CD8-positive, alpha-beta memory T cell (primary cell): ENCODE data around the gene PSD2. TPM values are rescaled to one million over a fixed set of nuclear protein-coding genes. Genes with fewer than 3 reads are reported as not detected.

Experiments
- CTCF ChIA-PET: fragments of 350-600 bp; sonication (Branson Sonifier 250); formaldehyde crosslinking; loops from one replicate; lab custom pipeline; 2021; ENCODE audit warnings: antibody characterized with exemption; lab: Charles Lee
- POLR2A ChIA-PET: fragments of 350-600 bp; sonication (Branson Sonifier 250); formaldehyde crosslinking; loops from one replicate; lab custom pipeline; 2021; ENCODE audit warnings: antibody characterized with exemption; lab: Charles Lee
- DNase-seq, 5 donors: peaks; one replicate each; pipeline versions ENCODE4 v3.0.0 to v3.0.0-alpha.2; 2020 to 2022; ENCODE audit warnings: mixed read lengths in 1 of 5
- H3K27ac ChIP-seq: one replicate; pipeline ENCODE4 v1.7.0; 2013; ENCODE audit warnings: low read depth, mild to moderate bottlenecking, low read length, moderate library complexity
- H3K27me3 ChIP-seq: 2 replicates; pipeline ENCODE4 v1.7.0; 2013; ENCODE audit warnings: low read length, mild to moderate bottlenecking; ENCODE audit not compliant: insufficient read depth, poor library complexity, severe bottlenecking
- H3K36me3 ChIP-seq: 2 replicates; pipeline ENCODE4 v1.7.0; 2013; ENCODE audit warnings: mild to moderate bottlenecking, low read length, moderate library complexity; ENCODE audit not compliant: insufficient read depth
- H3K4me1 ChIP-seq: 2 replicates; pipeline ENCODE4 v1.7.0; 2013; ENCODE audit warnings: mild to moderate bottlenecking, low read length, moderate library complexity; ENCODE audit not compliant: insufficient read depth
- H3K4me3 ChIP-seq: 2 replicates; pipeline ENCODE4 v1.7.0; 2013; ENCODE audit warnings: mild to moderate bottlenecking, low read length
- H3K9me3 ChIP-seq: 2 replicates; pipeline ENCODE4 v1.7.0; 2013; ENCODE audit warnings: mild to moderate bottlenecking, low read length
- H3K27ac Mint-ChIP-seq, 8 donors: one replicate each; pipeline ENCODE4 v1.8.0; 2020 to 2021; ENCODE audit warnings: mixed read lengths in 8 of 8, mild to moderate bottlenecking in 6 of 8, inconsistent platforms in 3 of 8, moderate library complexity in 3 of 8
- H3K27me3 Mint-ChIP-seq, 2 donors: one replicate each; pipeline ENCODE4 v1.8.0; 2020 to 2021; ENCODE audit warnings: mixed read lengths in 2 of 2, mild to moderate bottlenecking in 1 of 2, moderate library complexity in 1 of 2
- H3K36me3 Mint-ChIP-seq, 3 donors: one replicate each; pipeline ENCODE4 v1.8.0; 2020 to 2021; ENCODE audit warnings: mixed read lengths in 3 of 3, inconsistent platforms in 1 of 3, mild to moderate bottlenecking in 1 of 3
- H3K4me1 Mint-ChIP-seq, 3 donors: one replicate each; pipeline ENCODE4 v1.8.0; 2020 to 2021; ENCODE audit warnings: mixed read lengths in 3 of 3, inconsistent platforms in 1 of 3, mild to moderate bottlenecking in 1 of 3
- H3K4me3 Mint-ChIP-seq, 7 donors: one replicate each; pipeline ENCODE4 v1.8.0; 2020 to 2021; ENCODE audit warnings: mixed read lengths in 7 of 7, mild to moderate bottlenecking in 6 of 7, moderate library complexity in 4 of 7, inconsistent platforms in 2 of 7
- H3K9me3 Mint-ChIP-seq, 5 donors: one replicate each; pipeline ENCODE4 v1.8.0; 2020 to 2022; ENCODE audit warnings: mixed read lengths in 5 of 5, mild to moderate bottlenecking in 3 of 5, moderate library complexity in 2 of 5, inconsistent platforms in 1 of 5
- polyA plus RNA-seq: library from polyadenylated mRNA; unstranded; fragments of 300-500 nt; fragmentation: Illumina TruSeq; gene quantifications from one replicate; pipeline ENCODE4 v1.2.3, GENCODE V29; 2021
- total RNA-seq, 2 experiments: library from RNA; stranded (reverse); gene quantifications; one replicate each; pipeline ENCODE4 v1.2.3, GENCODE V29; 2021

PSD2 gene
- total and polyA plus RNA-seq, 3 experiments from 2014 or later: 0.12 TPM; not detected in 2

DNA sequence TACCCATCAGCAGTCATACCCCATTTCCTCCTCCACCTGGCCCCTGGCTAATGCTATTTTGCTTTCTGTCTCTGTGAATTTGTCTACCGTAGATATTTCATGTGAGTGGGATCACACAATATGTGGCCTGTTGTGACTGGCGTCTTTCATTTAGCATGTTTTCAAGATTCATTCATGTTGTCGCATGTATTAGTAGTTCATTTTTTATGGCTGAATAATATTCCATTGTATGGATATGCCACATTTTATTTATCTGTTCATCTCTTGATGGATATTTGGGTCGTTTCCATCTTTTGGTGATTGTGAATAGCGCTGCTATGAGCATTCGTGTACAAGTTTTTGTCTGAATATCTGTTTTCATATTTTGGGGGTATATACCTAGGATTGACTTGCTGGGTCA, 33.9 kb downstream of the PSD2 start:
- Mint-ChIP-seq H3K4me3 (no peak overlapping the region), H3K36me3 (peaks cover 0 to 8% (median 0%) of the 10 kb centered on the region in 3 donors), H3K27ac (no peak overlapping the region), H3K9me3 (no peaks in the 10 kb centered on the region), H3K27me3 (peaks cover 13 to 22% of the 10 kb centered on the region in 2 donors), H3K4me1 (no peaks in the 10 kb centered on the region)
- Histone ChIP-seq H3K4me3 (no peak overlapping the region), H3K9me3 (no peaks in the 10 kb centered on the region), H3K36me3 (no peaks in the 10 kb centered on the region), H3K27ac (no peak overlapping the region), H3K4me1 (no peaks in the 10 kb centered on the region), H3K27me3 (no peaks in the 10 kb centered on the region)
- ChIA-PET CTCF (no interaction called here), POLR2A (no interaction called here)
- DNase-seq: no peak

- H3K36me3 ChIP-seq: no peaks in the 10 kb centered on the region
- H3K27ac ChIP-seq: no peak overlapping the region
- H3K27me3 Mint-ChIP-seq: peaks cover 22 to 38% of the 10 kb centered on the region in 2 donors
- no peak overlapping the region for H3K4me3 ChIP-seq
- H3K36me3 Mint-ChIP-seq: peaks cover 0 to 8% (median 0%) of the 10 kb centered on the region in 3 donors
- no peaks in the 10 kb centered on the region for H3K9me3 Mint-ChIP-seq
- no peak overlapping the region for H3K27ac Mint-ChIP-seq
- H3K27me3 ChIP-seq: no peaks in the 10 kb centered on the region
- CTCF ChIA-PET: no interaction called here
- H3K4me3 Mint-ChIP-seq: no peak overlapping the region
- H3K4me1 ChIP-seq: no peaks in the 10 kb centered on the region
- H3K9me3 ChIP-seq: no peaks in the 10 kb centered on the region
- no peaks in the 10 kb centered on the region for H3K4me1 Mint-ChIP-seq
- no peak for DNase-seq
- POLR2A ChIA-PET: no interaction called here
These were observed 36.0 kb downstream of the PSD2 start for GRCh38 chr5:139831624-139832023.

DNA sequence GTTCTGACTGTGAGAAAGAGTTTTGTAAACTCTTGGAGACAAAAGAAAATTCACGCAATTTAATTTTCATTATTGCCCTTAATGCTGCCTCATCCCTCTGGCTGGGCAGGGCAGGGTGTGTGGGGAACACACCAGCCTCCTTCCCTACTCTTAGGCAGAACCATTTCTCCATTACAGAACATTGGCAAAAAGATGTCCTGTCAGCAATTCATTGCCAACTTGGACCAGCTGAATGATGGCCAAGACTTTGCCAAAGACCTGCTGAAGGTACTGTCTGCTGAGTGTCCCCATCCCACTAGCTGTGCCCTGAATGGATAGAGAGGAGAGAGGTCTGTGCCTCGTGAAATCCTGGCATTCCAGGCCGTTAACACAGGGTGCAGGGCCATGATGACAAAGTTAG, 37.9 kb downstream of the PSD2 start:
- Histone ChIP-seq H3K4me3 (no peak overlapping the region), H3K27me3 (no peaks in the 10 kb centered on the region), H3K36me3 (no peaks in the 10 kb centered on the region), H3K4me1 (no peaks in the 10 kb centered on the region), H3K9me3 (no peaks in the 10 kb centered on the region), H3K27ac (no peak overlapping the region)
- ChIA-PET CTCF (no interaction called here), POLR2A (no interaction called here)
- H3K9me3 Mint-ChIP-seq: no peaks in the 10 kb centered on the region
- no peak overlapping the region for H3K27ac Mint-ChIP-seq
- H3K27me3 Mint-ChIP-seq: peaks cover 25 to 39% of the 10 kb centered on the region in 2 donors
- H3K4me3 Mint-ChIP-seq: no peak overlapping the region
- no peak for DNase-seq
- no peaks in the 10 kb centered on the region for H3K4me1 Mint-ChIP-seq
- no peaks in the 10 kb centered on the region for H3K36me3 Mint-ChIP-seq

- Histone ChIP-seq H3K4me1 (no peaks in the 10 kb centered on the region), H3K4me3 (no peak overlapping the region), H3K36me3 (no peaks in the 10 kb centered on the region), H3K27me3 (no peaks in the 10 kb centered on the region), H3K9me3 (no peaks in the 10 kb centered on the region), H3K27ac (no peak overlapping the region)
- H3K36me3 Mint-ChIP-seq: no peaks in the 10 kb centered on the region
- H3K27me3 Mint-ChIP-seq: peaks cover 25 to 39% of the 10 kb centered on the region in 2 donors
- no peaks in the 10 kb centered on the region for H3K4me1 Mint-ChIP-seq
- H3K27ac Mint-ChIP-seq: no peak overlapping the region
- no peak overlapping the region for H3K4me3 Mint-ChIP-seq
- ChIA-PET CTCF (no interaction called here), POLR2A (no interaction called here)
- DNase-seq: peak in 1 of 5 donors; percentile 41
- no peaks in the 10 kb centered on the region for H3K9me3 Mint-ChIP-seq
These were observed 40.0 kb downstream of the PSD2 start for GRCh38 chr5:139835656-139836055.

- peaks cover 23 to 36% of the 10 kb centered on the region in 2 donors for H3K27me3 Mint-ChIP-seq
- Histone ChIP-seq H3K4me1 (no peaks in the 10 kb centered on the region), H3K36me3 (no peaks in the 10 kb centered on the region), H3K27me3 (no peaks in the 10 kb centered on the region), H3K9me3 (no peaks in the 10 kb centered on the region), H3K4me3 (no peak overlapping the region), H3K27ac (no peak overlapping the region)
- H3K9me3 Mint-ChIP-seq: no peaks in the 10 kb centered on the region
- peak in 1 of 5 donors; percentile 33 for DNase-seq
- no peak overlapping the region for H3K27ac Mint-ChIP-seq
- POLR2A ChIA-PET: no interaction called here
- no peaks in the 10 kb centered on the region for H3K4me1 Mint-ChIP-seq
- no peak overlapping the region for H3K4me3 Mint-ChIP-seq
- CTCF ChIA-PET: no interaction called here
- no peaks in the 10 kb centered on the region for H3K36me3 Mint-ChIP-seq
These were observed 41.0 kb downstream of the PSD2 start for GRCh38 chr5:139836469-139837208.

DNA sequence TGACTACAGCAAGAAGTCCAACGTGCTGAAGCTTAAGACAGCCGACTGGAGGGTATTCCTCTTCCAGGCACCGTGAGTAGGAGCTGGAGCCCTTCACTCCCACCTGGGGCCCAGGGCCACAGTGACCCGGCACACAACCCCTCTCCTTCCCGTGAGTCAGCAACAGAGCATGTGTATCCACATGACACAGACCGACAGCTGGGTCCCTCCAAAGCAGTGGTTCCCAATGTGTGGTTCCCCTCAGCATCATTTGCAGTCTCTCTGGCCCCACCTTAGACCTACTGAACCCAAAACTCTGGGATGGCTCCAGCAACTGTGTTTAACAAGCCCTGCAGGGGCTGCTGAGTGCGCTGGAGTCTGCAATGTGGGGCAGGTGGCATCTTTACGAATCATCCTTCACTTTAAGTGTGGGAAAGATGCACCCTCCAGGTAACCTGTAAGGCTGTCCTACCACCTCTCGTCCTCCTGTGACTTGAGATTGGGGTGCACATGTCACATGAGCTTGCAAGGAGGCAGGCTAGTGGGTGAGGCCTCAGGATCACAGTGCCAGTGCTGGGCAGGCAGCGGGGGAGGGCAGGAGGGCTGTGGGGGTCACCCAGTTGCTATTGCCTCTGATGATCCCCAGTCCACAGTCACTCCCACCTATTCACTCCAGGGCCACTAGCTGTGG, 42.2 kb downstream of the PSD2 start:
- Mint-ChIP-seq H3K9me3 (no peaks in the 10 kb centered on the region), H3K27me3 (peaks cover 23 to 31% of the 10 kb centered on the region in 2 donors), H3K36me3 (no peaks in the 10 kb centered on the region), H3K27ac (no peak overlapping the region), H3K4me1 (no peaks in the 10 kb centered on the region), H3K4me3 (no peak overlapping the region)
- Histone ChIP-seq H3K9me3 (no peaks in the 10 kb centered on the region), H3K4me3 (no peak overlapping the region), H3K27ac (no peak overlapping the region), H3K4me1 (no peaks in the 10 kb centered on the region), H3K36me3 (no peaks in the 10 kb centered on the region), H3K27me3 (peaks cover 4% of the 10 kb centered on the region)
- DNase-seq: peak in 1 of 5 donors; percentile 27
- ChIA-PET POLR2A (interaction anchor here (0.5 kb wide), 1 partner anchor 340 kb away, joined by 15 read pairs; no protein-coding TSS in a partner anchor), CTCF (interaction anchor here (1.2 to 1.3 kb wide), 2 partner anchors 49 to 51 kb away, joined by 4 read pairs; no protein-coding TSS in a partner anchor)

GRCh38 chr5:139838381-139839197, 43.0 kb downstream of the PSD2 start:
- Mint-ChIP-seq H3K27ac (no peak overlapping the region), H3K36me3 (no peaks in the 10 kb centered on the region)

More at GRCh38 chr5:139838381-139839197, 43.0 kb downstream of the PSD2 start:
- ChIA-PET CTCF (interaction anchor here (1.2 to 1.3 kb wide), 2 partner anchors 50 to 51 kb away, joined by 4 read pairs; no protein-coding TSS in a partner anchor), POLR2A (interaction anchor here (0.5 kb wide), 1 partner anchor 339 kb away, joined by 15 read pairs; no protein-coding TSS in a partner anchor)
- Mint-ChIP-seq H3K4me3 (no peak overlapping the region), H3K4me1 (no peaks in the 10 kb centered on the region), H3K27me3 (peaks cover 19 to 29% of the 10 kb centered on the region in 2 donors), H3K9me3 (no peaks in the 10 kb centered on the region)
- Histone ChIP-seq H3K4me3 (no peak overlapping the region), H3K4me1 (no peaks in the 10 kb centered on the region), H3K27ac (no peak overlapping the region), H3K9me3 (no peaks in the 10 kb centered on the region), H3K27me3 (peaks cover 4% of the 10 kb centered on the region), H3K36me3 (no peaks in the 10 kb centered on the region)
- DNase-seq: peak in 1 of 5 donors; percentile 22
